Measurements from ENCODE around the gene SH3BP2.

DNA sequence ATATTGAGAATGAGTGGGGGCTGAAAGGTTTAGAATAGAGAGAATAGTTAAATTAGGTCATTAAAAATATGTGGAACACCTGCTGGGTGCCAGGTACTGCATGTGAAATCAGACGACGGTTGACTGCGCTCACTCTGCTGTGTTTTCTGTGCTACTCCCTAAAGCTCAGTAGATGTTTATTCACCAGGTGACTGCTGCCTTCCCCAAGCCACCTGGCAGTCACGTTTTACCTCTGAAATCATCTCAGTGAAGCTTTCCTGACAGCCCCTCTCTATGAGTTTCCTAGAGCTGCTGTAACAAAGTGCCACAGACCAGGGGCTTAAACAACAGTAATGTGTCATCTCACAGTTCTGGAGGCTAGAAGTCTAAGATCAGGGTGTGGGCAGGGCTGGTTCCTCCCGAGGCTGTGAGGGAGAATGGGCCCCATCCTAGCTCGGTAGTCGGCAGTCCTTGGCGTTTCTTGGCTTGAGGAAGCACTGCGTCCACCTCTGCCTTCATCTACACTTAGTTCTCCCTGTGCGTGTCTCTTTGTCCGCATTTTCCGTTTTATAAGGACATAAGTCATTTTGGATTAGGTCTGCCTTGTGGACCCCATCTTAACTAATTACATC, 76.1 kb downstream of the SH3BP2 start:
- TF ChIP-seq CTCF (IDR thresholded peaks at IDR 0.05): no peak
- no peak for TF ChIP-seq POLR2A (IDR thresholded peaks at IDR 0.05)

Data from body of pancreas (tissue), 4 donors.